Activated CD8-positive, alpha-beta memory T cell treated with anti-CD3 and anti-CD28 coated beads for 36 hours (primary cell): Measurements from ENCODE around the gene ARHGAP42. TPM values are rescaled to one million over a fixed set of nuclear protein-coding genes. Genes with fewer than 3 reads are reported as not detected.

Source experiments
- CTCF ChIA-PET: fragments of 350-600 bp; sonication (Branson Sonifier 250); formaldehyde crosslinking; loops from one replicate; lab custom pipeline; 2021; ENCODE audit warnings: antibody characterized with exemption; lab: Charles Lee
- POLR2A ChIA-PET: fragments of 350-600 bp; sonication (Branson Sonifier 250); formaldehyde crosslinking; loops from one replicate; lab custom pipeline; 2021; ENCODE audit warnings: antibody characterized with exemption; lab: Charles Lee
- total RNA-seq, 2 experiments: library from RNA; stranded (reverse); gene quantifications; one replicate each; pipeline ENCODE4 v1.2.3, GENCODE V29; 2021

The ARHGAP42 gene
- total RNA-seq, 2 experiments from 2014 or later = 0.34 to 0.44 TPM

DNA sequence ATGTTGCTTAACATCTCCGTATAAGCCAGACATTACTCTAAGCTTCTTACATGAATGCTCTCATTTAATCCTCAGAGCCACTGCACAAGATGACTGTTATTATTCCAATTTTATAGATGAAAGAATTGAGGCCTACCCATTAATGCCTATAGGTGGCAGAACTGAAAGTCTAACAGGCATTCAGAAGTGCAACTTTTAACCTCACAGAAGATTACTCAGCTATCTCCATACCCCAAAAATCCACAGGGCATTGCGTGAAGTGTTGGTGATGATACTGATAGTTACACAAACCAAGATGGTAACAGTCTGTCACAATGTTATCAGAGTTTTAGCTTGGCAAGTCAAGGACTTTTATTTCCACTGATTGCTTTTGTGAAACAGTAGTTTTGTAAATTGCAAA is 130.5 kb downstream of the ARHGAP42 start:
- CTCF ChIA-PET = no interaction called here
- POLR2A ChIA-PET = no interaction called here

DNA sequence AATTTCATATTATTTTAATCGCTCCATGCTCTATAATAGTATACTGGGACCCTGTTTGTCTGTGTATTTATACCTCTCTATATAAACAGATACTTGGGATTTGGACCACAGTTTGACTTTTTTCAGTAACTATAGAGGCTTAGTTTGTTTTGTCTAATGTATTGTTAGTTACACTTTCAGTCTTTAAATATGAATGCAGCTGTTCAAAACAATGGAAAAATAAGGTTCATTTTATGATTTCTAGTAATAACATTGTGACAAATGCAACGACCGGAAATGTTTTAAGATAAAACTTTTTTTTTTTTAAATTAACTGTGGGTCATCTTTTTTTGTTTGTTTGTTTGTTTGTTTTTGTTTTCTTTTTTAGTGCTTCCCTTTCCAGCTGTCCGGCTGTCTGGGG is 133.5 kb downstream of the ARHGAP42 start:
- POLR2A ChIA-PET = no interaction called here
- CTCF ChIA-PET = no interaction called here

DNA sequence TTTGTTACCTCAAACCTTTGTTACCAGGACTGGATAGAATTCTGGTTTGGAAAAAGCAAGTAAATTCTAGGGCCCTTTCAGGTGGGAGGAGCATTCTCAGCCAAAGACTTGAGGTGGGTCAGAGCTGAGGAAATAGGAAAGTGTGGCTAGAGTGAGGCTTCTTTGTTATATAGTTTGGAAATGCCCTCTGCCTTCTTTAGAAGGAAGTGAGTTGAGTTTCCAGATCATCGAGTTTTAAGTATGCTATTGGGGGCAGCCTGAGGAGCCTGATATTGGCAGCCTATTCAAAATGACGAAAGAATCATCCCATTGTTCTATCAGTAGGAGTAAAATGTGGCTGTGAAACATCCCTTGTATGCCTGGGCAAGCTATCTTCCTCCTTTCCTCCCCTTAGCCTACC is 134.1 kb downstream of the ARHGAP42 start:
- CTCF ChIA-PET = no interaction called here

DNA sequence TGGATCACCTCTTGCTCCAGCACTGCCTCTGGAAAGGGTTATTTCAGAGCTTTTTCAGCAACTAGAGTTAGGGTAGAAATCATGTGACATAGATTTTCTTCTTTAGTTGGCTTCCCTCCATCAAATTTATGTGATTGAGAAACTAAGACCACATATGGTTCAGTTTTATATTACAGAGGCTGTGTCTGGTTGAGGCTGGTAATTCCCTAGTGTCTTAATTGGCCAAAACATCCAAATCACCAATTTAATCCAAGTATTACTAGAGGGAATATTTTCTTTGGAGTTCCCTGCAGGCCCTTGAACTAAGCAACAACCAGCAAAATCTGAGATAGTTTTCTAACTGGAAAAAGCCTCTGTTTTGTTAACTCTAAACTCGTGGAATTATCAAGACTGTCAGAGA is 136.3 kb downstream of the ARHGAP42 start:
- POLR2A ChIA-PET = no interaction called here

More for the DNA sequence above, 134.1 kb downstream of the ARHGAP42 start:
- POLR2A ChIA-PET = no interaction called here

DNA sequence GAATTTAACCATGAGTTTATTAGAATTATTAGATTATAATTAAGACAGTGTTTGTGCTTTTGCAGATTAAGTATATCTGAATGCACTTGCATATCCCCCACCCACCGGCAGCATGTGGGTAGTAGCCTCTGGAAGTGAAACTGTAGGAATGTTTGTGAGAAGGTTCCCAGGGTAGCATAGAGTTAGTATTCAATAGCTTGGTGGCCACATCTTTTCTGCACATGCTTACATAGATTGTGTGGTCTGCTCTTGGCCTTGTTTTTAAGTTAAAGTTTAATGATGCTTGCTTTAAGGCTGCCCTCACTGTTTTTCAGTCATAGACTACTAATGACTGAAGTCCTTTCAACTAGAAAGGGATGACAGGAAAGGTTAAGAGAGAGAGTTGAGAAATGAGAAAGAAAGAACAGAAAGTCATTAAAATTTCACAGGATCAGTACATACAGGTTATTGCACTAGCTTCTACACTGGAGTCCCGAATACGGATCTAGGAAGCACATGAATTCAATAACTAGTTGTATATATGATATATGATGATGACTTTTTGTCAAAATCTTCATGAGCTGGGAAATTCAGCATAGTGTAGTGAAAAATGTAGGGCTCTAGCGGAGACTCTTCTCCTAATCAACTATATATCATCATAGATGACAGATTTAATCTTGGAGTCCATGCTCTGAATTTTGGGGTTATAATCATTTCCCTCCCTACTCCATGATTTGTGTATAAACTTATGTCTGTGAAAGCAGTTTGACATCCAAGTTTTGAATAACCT is 137.1 kb downstream of the ARHGAP42 start:
- ChIA-PET CTCF (no interaction called here), POLR2A (no interaction called here)

More for the DNA sequence above, 136.3 kb downstream of the ARHGAP42 start:
- CTCF ChIA-PET = no interaction called here

DNA sequence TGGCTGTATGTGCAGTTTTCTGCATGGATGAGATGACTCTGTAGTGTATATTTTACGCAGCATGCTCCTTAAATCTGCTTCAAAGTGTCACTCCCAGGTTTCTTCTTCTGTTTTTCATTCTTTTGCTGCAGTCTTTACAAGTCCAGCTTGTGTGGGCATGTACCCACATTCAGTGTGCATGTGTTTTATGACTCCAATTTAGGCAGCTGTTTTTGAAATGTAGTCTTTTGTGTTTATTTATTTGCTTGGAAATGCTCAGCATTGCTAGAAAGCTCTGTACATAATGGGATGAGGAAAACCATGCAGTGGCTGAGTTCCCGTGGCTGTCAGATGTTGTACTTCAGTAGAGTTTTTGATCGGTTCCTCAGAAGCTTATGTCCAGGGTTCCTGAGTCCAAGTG is 138.5 kb downstream of the ARHGAP42 start:
- ChIA-PET POLR2A (no interaction called here), CTCF (no interaction called here)

DNA sequence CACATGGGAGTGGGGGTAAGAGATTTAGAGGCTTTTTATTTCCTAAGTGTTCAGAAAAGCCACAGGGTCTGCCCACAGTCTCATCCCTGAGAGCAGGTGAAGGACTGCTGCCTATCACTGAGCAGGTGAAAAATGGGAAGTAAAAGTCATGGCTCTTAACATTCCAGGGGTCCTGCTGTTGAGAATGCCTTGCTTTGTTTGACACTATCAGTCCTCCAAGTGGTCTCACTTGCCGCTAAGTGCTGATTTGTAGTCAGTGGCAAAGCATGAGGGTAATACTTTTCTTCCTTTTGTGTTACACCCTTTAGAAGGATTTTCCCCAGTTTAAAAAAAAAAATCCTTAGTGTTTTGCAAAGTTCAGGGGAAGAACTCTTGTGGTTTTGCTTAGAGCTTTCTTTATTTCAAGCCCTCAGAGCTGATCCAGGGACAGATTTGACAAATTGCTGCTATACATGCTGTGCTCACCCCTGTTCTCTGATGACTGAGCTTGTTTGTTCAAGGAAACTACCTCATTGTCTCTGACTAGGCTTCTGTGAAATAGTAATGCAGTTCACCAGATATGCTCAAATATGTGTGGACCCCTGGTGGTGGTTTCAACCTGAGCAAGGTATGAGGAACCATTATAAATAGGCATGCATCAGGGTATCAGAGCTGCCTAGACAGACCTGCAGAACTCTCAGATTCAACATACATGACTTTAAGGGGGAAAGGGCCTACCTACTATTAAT is 141.0 kb downstream of the ARHGAP42 start:
- POLR2A ChIA-PET = no interaction called here
- CTCF ChIA-PET = no interaction called here

DNA sequence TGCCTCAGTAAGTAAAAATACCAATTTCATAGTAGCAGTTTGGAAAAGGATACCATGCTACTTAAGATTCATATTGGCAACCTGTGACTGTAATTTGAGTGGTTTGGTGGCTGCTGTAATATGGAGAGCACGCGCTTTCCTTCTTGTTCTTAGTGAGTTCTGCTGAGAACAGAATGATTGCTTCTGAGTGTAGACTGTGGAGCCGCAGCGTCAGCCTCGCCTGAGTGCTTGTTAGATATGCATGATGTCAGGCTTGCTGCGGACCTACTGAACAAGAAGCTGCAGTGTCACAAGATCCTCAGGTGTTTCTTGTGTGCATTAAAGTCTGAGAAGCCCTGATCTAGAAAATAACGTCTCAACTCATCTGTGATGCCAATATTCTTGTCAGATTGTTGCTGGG is 143.2 kb downstream of the ARHGAP42 start:
- ChIA-PET CTCF (no interaction called here), POLR2A (no interaction called here)

DNA sequence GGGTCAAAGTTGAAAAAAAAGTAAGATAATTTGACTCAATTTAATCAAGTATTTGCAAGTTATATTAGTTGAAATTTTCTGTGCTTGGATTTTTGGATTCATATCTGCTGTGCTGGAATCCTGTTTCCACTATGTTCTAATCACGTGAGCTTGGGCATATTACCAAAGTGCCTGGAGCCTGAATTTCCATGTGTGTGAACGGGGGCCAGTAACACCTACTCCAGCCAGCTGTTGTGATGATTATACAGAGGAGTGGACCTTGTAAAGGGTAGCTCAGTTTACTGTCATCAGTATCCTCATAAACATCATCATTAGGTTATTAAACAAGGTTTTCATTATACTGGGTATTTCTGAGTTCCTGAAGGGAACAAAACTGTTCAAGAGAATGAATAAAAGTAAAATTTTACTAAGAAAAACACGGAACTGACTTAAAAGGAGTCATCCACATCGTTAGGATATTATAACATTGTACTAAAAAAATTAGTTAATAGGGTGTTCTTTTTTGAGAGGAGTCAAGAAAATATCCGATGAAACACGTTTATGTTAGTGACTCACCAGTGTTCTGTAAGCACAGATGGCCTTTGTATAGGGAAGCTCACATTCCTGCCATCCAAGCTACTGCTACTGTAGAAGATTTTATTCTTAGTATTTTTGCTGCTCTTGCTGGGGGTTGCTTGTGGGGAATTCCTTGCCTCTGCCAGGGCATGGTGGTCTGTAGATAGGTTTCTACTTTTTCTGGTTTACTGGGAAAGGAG is 144.1 kb downstream of the ARHGAP42 start:
- POLR2A ChIA-PET = no interaction called here
- CTCF ChIA-PET = no interaction called here

DNA sequence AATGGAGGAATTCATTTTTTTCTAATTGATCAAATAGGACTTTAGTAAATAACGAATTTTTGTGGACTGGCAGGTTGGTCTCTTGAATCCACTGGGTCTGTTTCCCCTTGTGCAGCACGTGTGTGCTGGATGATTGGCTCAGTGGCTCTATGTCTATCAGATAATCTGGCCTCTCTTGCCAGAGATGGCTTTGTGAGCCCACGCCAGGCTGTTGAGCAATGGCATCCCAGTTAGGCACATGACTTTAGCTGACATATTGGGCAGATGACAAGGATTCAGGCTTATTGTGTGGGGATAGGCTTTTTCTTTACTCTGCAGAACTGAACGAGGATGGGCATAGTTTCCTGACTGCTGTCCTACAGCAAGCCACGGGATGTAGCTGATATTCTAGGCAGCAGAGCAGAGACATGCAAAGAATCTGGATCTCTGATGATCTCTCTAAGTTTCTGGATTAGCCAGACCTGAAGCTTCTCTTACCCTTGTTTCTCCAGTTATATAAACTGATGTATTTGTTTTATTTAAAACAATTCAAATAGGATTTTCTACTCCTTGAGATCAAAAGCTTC is 144.9 kb downstream of the ARHGAP42 start:
- CTCF ChIA-PET = no interaction called here
- POLR2A ChIA-PET = no interaction called here

DNA sequence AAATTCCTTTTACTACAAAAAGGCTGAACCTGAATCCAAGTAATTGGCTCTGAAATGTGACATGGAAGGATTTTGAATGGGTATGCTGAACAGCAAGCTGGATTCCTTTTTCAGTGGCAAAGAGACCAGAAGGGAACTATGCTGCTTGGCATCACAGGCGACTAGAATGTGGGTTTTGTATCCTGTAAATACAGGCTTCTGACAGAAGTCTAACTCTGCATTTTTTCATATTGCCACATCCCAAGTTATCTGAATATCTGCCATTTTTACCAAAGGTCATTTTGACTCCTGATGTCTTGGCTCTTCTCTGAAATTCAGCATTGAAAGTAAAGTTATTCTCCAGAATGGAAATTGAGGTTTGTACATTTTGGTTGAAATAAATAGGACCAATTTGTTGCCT is 145.7 kb downstream of the ARHGAP42 start:
- ChIA-PET CTCF (no interaction called here), POLR2A (no interaction called here)

DNA sequence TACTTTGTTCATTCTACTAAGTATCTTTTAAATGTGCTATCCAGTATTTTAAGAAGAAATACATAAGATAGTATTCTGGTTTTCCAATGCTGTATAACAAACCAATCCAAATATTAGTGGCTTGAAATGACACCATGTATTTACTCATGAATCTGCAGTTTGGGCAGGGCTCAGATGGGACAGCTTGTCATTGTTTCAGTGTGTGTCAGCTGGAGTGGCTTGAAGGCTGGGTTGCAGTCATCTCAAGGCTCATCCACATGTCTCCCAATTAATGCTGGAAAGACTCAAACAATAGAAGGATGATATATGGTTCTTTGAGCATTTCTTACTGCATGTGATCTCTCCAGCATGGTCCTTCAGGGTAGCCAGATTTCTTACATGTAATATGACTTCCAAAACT is 146.2 kb downstream of the ARHGAP42 start:
- ChIA-PET CTCF (no interaction called here), POLR2A (no interaction called here)

DNA sequence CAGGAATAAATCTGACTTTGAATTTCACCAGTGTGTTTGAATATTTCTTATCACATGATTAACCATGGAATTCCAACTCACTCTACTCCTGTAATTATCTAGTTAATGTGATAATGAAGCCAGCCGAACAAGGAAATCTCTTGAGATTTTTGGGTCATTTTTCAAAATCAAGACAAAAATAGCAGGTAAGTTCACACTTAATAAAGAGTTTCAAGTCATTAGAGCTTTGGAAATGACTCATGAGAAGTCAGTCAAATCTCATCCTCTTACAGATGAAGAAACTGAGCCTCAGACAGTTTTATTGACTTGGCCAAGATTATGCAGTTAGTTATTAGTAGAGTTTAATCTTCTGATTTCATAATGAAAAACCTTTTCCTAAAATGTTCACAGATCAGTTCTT is 148.8 kb downstream of the ARHGAP42 start:
- ChIA-PET CTCF (no interaction called here), POLR2A (no interaction called here)

DNA sequence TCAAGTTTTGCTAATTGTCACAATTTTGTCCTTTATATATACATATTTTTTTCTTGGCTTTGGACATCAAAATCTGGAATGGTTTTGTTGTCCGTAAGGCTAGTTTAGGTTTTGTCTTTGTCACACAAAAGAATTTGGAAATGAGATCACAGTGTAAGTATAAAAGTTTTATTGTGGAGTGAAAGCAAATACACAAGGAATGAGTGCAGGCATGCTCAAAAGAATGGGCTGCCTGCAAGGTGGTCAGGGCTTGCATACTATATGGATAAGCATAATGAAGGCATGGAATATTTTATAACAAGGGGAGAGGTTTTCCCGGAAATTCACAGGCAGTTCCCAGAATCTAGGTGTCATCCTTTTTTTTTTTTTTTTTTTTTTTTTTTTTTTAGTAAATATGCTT is 150.2 kb downstream of the ARHGAP42 start:
- ChIA-PET CTCF (no interaction called here), POLR2A (no interaction called here)

DNA sequence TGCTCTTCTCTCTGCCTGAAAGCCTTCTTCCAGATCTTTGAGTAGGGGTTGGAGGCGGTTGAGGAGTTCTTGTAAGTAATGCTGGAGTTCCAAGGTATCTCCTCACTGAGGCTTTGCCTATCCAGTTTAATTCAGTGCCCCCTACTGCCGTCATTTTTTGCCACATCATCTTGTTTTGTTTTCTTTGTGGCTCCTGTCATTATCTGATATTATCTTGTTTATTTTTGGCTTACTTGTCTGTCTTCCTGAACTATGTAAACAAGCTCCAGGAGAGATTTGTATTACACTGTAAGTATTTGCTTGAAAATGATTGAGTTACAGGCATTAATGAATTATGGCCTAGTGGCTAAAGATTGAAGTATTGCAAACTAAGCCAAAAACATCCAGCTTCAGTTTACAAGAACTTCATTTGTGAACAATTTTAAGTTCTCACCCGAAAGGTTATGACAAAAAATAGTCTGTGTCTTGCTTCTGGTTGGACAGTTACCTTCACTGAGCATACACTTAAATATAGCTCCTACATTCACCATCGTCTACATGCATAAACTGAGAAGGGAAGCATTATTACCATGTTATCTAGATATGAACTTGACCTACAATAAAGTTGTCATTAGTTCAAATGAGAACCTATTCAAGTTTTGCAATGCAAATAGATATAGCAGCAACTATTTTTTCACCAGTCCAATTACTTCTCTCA is 154.8 kb downstream of the ARHGAP42 start:
- ChIA-PET CTCF (no interaction called here), POLR2A (no interaction called here)

DNA sequence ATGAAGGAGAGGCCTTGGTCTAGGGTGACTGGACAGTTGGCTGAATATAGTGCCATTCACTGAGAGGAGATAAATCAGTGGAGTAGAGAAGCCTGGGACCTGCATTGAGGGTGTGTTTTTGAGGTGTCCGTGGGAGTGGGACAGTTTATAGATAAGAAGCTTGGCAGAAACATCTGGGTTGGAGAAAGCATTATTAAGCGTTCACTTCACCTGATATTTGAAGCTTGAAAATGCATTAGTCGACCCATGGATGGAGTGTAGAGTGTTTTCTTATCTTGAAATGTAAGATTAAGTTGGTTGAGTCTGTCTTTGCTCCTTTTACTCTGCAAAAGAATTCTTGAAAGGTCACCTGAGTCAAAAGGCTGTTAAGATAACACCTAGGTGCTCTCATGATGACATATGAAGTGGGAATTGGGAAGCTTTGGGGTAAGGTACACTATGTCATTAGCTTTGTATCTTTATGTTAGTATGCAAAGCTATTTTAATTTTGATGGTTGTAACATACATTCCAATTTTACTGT is 160.7 kb downstream of the ARHGAP42 start:
- POLR2A ChIA-PET = no interaction called here
- CTCF ChIA-PET = no interaction called here

DNA sequence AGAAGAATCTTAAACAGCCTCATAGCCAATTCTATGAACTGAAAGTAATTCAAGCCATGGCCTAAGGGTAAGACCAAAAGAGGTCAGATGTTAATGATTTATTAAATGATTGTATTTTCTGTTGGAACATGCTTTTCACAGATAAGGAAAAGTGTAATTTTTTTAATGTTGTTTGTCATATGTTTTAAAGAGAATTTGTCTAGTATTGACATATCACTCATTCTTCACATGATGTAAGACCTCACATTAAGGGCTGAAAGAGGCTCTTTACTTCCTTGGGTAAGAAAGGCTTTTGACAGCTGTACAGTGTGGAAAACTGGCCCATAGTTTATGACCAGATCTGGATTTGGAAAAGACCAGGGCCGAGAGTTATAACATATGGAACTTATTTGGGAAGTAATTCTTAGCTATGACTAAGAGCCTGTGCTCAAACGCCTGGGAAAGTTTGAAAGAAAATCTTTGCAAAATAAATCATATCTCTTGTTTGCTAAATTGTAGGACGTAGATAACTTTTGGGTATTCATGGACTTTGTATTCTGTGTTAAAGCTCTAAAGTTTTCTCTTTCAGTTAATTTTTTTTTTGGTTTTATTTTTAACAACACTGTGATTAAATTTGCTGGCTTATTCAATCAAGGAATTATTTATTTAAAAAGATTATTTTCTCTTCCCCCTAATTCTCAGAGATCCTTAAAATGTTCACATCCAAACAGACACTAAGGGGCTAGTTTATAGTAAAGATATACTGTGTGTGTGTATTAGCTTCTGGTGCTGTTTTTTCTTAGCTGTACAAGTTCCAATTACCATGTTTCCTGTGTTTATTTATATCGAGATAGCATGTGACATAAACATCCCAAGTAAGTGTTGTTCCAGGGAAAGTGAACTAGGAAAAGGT is 162.2 kb downstream of the ARHGAP42 start:
- POLR2A ChIA-PET = no interaction called here

DNA sequence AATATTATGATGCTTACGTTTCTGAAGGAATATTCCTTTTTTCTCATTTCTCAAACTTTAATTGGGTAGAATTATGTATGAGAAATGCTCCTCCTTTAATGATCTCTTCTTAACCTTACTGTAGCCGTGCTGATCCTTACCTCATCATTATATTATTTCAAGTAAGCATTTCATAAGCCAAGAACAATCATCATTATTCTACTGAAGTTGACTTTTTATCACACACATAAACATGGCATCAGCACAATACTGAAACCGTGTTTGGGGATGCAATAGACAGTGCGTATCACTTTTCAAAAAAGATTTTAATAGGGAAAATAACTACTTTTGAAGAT is 162.8 kb downstream of the ARHGAP42 start:
- POLR2A ChIA-PET = no interaction called here
- CTCF ChIA-PET = no interaction called here

More for the DNA sequence above, 162.2 kb downstream of the ARHGAP42 start:
- CTCF ChIA-PET = no interaction called here

DNA sequence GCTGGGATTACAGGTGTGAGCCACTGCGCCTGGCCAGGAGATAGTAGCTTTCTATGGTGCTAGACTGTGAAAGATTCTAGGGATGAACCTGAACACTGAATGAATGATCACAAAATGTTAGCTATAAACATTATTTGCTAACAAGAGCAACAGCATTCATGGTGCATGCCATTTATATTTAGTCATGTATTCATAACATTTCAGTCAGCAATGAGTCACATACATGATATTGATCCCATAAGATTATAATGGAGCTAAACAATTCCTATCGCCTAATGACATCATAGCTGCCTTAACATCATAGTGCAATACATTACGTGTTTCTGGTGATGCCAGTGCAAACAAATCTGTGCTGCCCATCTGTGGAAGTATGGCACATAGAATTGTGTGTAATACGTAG is 164.1 kb downstream of the ARHGAP42 start:
- CTCF ChIA-PET = no interaction called here

More for the DNA sequence above, 164.1 kb downstream of the ARHGAP42 start:
- POLR2A ChIA-PET = no interaction called here
